MG63 (cell line): ENCODE results near the gene KIF22. TPM values are rescaled to one million over a fixed set of nuclear protein-coding genes. Genes with fewer than 3 reads are reported as not detected.
"Not testable (repeated sequence)": the region's sequence is repeated elsewhere in the genome, so short reads cannot be mapped to it uniquely, and the experiment has no call there.

Source experiments
- DNase-seq: peaks from one replicate; pipeline ENCODE4 v3.0.0-alpha.2; 2020
- H3K27me3 ChIP-seq: fragments of 250-450 bp; sonication (Bioruptor Pico); 2 replicates; pipeline ENCODE4 v1.5.1; 2020; ENCODE audit warnings: mild to moderate bottlenecking, moderate library complexity
- H3K36me3 ChIP-seq: fragments of 250-450 bp; sonication (Bioruptor Pico); 2 replicates; pipeline ENCODE4 v1.5.1; 2020; ENCODE audit warnings: mild to moderate bottlenecking, moderate library complexity
- H3K4me3 ChIP-seq: fragments of 250-450 bp; sonication (Bioruptor Pico); 2 replicates; pipeline ENCODE4 v1.5.1; 2020; ENCODE audit warnings: mild to moderate bottlenecking, moderate library complexity
- H3K9me3 ChIP-seq: fragments of 250-450 bp; sonication (Bioruptor Pico); 2 replicates; pipeline ENCODE4 v1.5.1; 2020; ENCODE audit warnings: mild to moderate bottlenecking, moderate library complexity
- total RNA-seq: library from RNA; depleted of rRNA; stranded (reverse); fragments of >200 nt; shearing (Covaris generic); gene quantifications from 2 replicates; pipeline ENCODE4 v1.2.3, GENCODE V29; 2014; ENCODE audit warnings: low replicate concordance

Gene KIF22
- total RNA-seq, 1 experiment from 2014 or later, result 134 TPM

DNA sequence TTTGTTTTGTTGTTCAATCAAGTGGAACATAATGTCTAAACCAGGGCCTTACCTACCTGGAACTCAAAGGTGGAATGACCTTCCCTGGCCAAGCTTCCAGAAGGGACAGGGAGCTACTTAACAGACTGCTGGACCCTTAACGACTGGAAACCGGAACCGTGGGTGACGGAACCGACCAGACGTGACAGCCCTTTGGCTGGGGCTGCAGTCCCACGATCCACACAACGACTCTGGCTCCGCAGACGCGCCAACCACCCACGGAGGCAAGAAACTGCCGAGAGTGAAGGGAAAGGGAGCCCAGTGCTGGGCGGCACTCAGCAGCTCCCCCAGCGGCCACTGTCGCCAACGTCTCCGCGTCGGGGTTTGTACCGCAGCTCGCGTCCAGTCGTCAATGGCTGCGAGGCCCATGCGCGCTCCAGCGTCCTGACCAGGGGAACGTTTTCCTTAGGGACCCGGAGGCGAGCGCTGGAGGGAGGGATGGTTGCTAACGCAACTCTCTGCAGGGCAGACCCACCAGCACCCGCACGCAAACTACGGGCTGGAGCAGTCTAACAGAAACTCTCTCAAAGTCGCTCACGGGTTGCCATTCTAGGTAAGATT is 5.5 kb upstream of the KIF22 start:
- Histone ChIP-seq H3K27me3 (peaks cover 5% of the 10 kb centered on the region; the same call in 1 of the 2 replicates), H3K36me3 (no peaks in the 10 kb centered on the region), H3K9me3 (no peaks in the 10 kb centered on the region), H3K4me3 (peak overlapping the region; percentile 19)
- DNase-seq, result peak; percentile 74

- not testable (repeated sequence) for H3K4me3 ChIP-seq, H3K27me3 ChIP-seq, DNase-seq, H3K9me3 ChIP-seq, H3K36me3 ChIP-seq
These were observed 3.4 kb upstream of the KIF22 start for GRCh38 chr16:29787155-29787554.

GRCh38 chr16:29789775-29790182 is 772 bp upstream of the KIF22 start:
- Histone ChIP-seq H3K4me3 (peak overlapping the region; percentile 87), H3K27me3 (no peaks in the 10 kb centered on the region), H3K9me3 (no peaks in the 10 kb centered on the region), H3K36me3 (peaks cover 23% of the 10 kb centered on the region)
- no peak for DNase-seq

DNA sequence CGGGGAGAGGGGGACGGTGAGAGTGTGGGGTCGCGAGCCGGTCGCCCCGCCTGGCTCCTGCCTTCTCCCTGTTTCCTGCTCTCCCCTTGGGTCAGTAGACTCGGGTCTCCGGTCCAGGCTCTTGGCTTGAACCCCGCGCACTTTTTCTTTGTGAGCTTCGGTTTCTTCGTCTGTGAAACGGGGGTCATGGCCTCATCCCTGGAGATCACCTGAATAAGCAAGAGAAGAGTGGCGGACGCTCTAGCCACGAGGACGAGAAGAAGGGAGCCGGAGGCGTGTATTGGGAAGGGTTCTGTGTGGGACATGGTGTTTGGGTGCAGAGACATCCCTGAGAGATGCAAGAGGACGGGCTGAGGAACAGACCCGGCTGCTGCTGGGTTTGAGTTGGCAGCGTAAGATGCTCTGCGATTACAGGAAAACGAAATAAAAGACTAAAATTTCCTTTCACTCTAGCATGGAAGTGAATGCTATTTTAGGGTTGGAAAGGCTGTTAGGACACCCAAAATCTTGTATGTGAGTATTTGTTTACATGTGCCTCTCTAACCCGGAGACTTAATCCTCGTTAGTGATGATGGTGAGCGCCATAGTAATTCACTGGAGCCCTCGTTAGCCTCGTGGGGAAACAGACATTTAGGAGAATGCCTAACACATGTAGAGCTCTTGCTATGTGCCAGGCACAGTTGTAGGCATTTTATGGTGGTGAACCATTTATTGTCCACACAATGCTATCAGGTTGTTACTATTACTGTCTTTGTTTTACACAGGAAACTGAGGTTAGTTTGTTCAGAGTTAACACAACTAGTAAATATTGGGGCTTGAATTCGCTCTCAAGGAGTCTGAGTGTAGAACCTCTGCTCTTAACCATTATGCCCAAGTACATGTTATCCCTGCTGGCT is 646 bp downstream of the KIF22 start:
- H3K4me3 ChIP-seq, result peak overlapping the region; percentile 87
- no peaks in the 10 kb centered on the region for H3K9me3 ChIP-seq
- H3K27me3 ChIP-seq, result no peaks in the 10 kb centered on the region
- peaks cover 35% of the 10 kb centered on the region for H3K36me3 ChIP-seq
- no peak for DNase-seq

GRCh38 chr16:29791845-29792807 is 1.6 kb downstream of the KIF22 start:
- Histone ChIP-seq H3K9me3 (no peaks in the 10 kb centered on the region), H3K27me3 (no peaks in the 10 kb centered on the region), H3K36me3 (peaks cover 44% of the 10 kb centered on the region), H3K4me3 (peak overlapping the region; percentile 87)
- DNase-seq, result no peak

GRCh38 chr16:29793153-29793552 is 2.6 kb downstream of the KIF22 start:
- DNase-seq, H3K9me3 ChIP-seq, H3K27me3 ChIP-seq, H3K4me3 ChIP-seq: not testable (repeated sequence)
- H3K36me3 ChIP-seq, result peaks cover 54% of the 10 kb centered on the region

DNA sequence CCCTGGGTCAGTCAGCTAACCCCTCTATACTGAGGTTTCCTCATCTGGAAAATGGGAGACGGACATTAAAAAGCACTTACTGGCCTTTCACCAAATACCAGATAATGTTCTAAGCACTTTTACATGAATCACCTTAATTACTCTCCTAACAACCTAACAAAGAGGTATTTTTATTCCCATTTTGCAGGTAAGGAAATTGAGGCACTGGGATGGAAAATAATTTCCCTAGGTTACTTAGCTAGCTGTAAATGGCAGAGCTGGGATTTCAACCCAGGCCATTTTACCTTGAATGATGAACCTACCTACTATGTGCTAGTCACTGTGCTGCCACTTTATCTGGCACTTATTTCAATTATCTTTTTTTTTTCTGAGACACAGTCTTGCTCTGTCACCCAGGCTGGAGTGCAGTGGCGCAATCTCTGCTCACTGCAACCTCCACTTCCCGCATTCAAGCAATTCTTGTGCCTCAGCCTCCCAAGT is 3.7 kb downstream of the KIF22 start:
- peaks cover 65% of the 10 kb centered on the region for H3K36me3 ChIP-seq

GRCh38 chr16:29802416-29802935 is 11.9 kb downstream of the KIF22 start:
- DNase-seq, result no peak
- H3K27me3 ChIP-seq, result no peaks in the 10 kb centered on the region
- H3K4me3 ChIP-seq, result no peak overlapping the region
- no peaks in the 10 kb centered on the region for H3K9me3 ChIP-seq
- peaks cover 65% of the 10 kb centered on the region for H3K36me3 ChIP-seq

More for the DNA sequence above, 3.7 kb downstream of the KIF22 start:
- Histone ChIP-seq H3K9me3 (no peaks in the 10 kb centered on the region), H3K4me3 (no peak overlapping the region), H3K27me3 (no peaks in the 10 kb centered on the region)
- no peak for DNase-seq

GRCh38 chr16:29804020-29804419 is 13.5 kb downstream of the KIF22 start:
- H3K4me3 ChIP-seq, result peak overlapping the region; percentile 70
- H3K9me3 ChIP-seq, result no peaks in the 10 kb centered on the region
- peaks cover 65% of the 10 kb centered on the region for H3K36me3 ChIP-seq
- DNase-seq, result no peak
- H3K27me3 ChIP-seq, result no peaks in the 10 kb centered on the region

DNA sequence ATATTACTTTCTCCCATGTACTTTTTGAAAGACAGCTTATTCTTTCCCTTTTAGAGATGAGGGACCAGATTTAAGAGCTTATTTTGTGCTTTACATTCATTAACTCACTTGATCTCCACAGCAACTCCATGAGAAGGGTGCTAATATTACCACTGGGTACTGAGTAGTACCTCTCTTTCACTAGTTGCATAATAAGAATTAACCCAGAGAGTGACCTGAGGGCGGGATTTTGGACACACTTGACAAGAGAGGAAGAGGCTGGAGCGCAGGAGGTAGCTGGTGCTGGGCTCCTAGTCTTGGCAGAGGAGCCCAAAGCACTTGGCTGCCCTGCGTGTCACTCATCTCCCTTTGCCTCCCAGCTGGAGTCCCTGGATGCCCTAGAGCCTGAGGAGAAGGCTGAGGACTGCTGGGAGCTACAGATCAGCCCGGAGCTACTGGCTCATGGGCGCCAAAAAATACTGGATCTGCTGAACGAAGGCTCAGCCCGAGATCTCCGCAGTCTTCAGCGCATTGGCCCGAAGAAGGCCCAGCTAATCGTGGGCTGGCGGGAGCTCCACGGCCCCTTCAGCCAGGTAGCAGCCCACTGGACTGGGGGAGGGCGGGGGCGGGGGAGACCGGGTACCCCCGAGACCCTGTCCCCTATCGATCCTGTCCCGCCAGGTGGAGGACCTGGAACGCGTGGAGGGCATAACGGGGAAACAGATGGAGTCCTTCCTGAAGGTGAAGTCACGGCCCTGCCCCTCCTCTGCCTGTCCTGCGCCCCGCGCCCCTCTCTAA is 14.1 kb downstream of the KIF22 start:
- peak overlapping the region; percentile 70 for H3K4me3 ChIP-seq
- peaks cover 64% of the 10 kb centered on the region for H3K36me3 ChIP-seq
- H3K9me3 ChIP-seq, result no peaks in the 10 kb centered on the region
- H3K27me3 ChIP-seq, result no peaks in the 10 kb centered on the region
- DNase-seq, result peak; percentile 91

DNA sequence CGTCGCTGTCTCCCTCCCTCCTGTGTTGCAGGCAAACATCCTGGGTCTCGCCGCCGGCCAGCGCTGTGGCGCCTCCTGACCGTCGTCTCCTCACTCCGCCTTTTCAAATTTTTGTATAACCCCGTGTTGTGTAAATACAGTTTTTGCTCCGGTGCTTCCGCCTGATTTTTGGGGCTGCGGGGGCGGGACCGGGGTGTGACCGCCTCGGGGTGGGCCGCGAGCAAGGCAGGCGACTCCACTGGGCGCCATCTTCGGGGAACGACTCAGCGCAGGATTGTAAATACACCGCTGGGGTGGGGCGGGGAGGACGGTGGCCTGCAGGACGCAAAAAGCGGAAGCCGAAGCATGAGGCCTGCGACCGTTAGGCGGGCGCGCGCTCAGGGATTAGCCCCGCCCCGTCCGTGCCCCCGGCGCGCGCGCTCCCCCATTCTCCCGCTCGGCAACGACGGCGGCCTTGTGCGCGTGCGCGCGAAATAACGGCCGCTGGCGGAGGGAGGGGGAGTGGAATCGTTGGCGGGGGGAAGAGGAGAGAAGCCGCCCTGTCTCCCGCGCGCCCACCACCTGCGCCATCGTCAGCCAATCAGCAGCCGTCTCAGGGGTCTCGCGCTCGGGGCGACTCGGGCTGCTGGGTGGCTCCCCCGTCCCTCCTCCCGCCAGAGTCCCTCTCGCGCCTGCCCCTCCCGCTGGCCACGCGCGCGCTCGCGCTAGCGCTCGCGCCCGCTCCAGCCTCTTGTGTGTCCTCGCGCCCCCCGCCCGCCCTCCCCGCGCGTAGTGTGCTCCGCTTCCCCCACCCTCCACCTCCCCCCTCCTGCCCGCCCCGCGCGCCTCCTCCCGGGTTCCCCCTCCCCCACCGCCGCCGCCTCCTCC is 14.9 kb downstream of the KIF22 start:
- Histone ChIP-seq H3K9me3 (no peaks in the 10 kb centered on the region), H3K36me3 (peaks cover 64% of the 10 kb centered on the region), H3K4me3 (peak overlapping the region; percentile 70), H3K27me3 (no peaks in the 10 kb centered on the region)
- peak; percentile 99 for DNase-seq

- Histone ChIP-seq H3K27me3 (no peaks in the 10 kb centered on the region), H3K36me3 (peaks cover 61% of the 10 kb centered on the region), H3K9me3 (no peaks in the 10 kb centered on the region), H3K4me3 (peak within 1 kb of the TSS; percentile 72)
- peak; percentile 97 for DNase-seq
These were observed 15.6 kb downstream of the KIF22 start, which contains the start of gene MAZ for GRCh38 chr16:29806099-29806579. TSS of gene MAZ (plus strand) at chr16:29806529. CDS start at chr16:29806702, 173 bp downstream.

DNA sequence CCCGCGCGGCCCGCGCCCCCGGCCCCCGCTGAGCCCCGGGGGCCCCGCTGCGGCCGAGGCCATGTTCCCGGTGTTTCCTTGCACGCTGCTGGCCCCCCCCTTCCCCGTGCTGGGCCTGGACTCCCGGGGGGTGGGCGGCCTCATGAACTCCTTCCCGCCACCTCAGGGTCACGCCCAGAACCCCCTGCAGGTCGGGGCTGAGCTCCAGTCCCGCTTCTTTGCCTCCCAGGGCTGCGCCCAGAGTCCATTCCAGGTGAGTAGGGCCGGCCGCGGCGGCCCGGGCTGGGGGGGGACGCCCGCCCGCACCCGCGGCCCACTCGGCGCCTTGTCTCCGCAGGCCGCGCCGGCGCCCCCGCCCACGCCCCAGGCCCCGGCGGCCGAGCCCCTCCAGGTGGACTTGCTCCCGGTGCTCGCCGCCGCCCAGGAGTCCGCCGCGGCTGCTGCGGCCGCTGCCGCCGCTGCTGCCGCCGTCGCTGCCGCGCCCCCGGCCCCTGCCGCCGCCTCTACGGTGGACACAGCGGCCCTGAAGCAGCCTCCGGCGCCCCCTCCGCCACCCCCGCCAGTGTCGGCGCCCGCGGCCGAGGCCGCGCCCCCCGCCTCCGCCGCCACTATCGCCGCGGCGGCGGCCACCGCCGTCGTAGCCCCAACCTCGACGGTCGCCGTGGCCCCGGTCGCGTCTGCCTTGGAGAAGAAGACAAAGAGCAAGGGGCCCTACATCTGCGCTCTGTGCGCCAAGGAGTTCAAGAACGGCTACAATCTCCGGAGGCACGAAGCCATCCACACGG is 16.3 kb downstream of the KIF22 start:
- DNase-seq, result peak; percentile 96
- Histone ChIP-seq H3K27me3 (no peaks in the 10 kb centered on the region), H3K36me3 (peaks cover 54% of the 10 kb centered on the region), H3K9me3 (no peaks in the 10 kb centered on the region), H3K4me3 (peak overlapping the region; percentile 72)
